Esophagus muscularis mucosa (tissue), 4 donors: ENCODE measurements around the gene DTX3. TPM values are rescaled to one million over a fixed set of nuclear protein-coding genes. Genes with fewer than 3 reads are reported as not detected.

ENCODE experiments used
- DNase-seq: peaks from one replicate; pipeline ENCODE4 v3.0.0-alpha.2; 2017; ENCODE audit errors: extremely low spot score
- H3K27ac ChIP-seq, 4 donors: fragments of 200-600 bp; sonication (generic); replicated peaks in 1 of 4; 1 replicate in 3 of 4; 2 replicates in 1 of 4; pipeline ENCODE4 v1.5.1; 2016 to 2019; ENCODE audit warnings: mild to moderate bottlenecking in 1 of 4
- H3K27me3 ChIP-seq, 4 donors: fragments of 200-600 bp; sonication (generic); one replicate each; pipeline versions ENCODE4 v1.5.1 to v1.6.0; 2016 to 2019
- H3K36me3 ChIP-seq, 4 donors: fragments of 200-600 bp; sonication (generic); one replicate each; pipeline ENCODE4 v1.5.1; 2016 to 2019
- H3K4me1 ChIP-seq, 4 donors: fragments of 200-600 bp; sonication (generic); one replicate each; pipeline ENCODE4 v1.5.1; 2016 to 2019
- H3K4me3 ChIP-seq, 4 donors: fragments of 200-600 bp; sonication (generic); 1 replicate in 2 of 4; 2 replicates in 2 of 4; pipeline ENCODE4 v1.5.1; 2016 to 2019; ENCODE audit warnings: mild to moderate bottlenecking in 4 of 4, moderate library complexity in 1 of 4
- H3K9me3 ChIP-seq, 4 donors: fragments of 200-600 bp; sonication (generic); 1 replicate in 3 of 4; 2 replicates in 1 of 4; pipeline ENCODE4 v1.5.1; 2016 to 2019
- CTCF ChIP-seq, 3 experiments: fragments of 200-600 bp in 2 of 3; fragments of 450-650 bp in 1 of 3; sonication (generic) in 2 of 3; IDR thresholded peaks; one replicate each; pipeline ENCODE4 v1.5.1; 2017 to 2019; ENCODE audit warnings: antibody characterized with exemption in 3 of 3, mild to moderate bottlenecking in 2 of 3, moderate library complexity in 1 of 3
- EP300 ChIP-seq: sonication (generic); formaldehyde crosslinking; IDR thresholded peaks from one replicate; pipeline ENCODE4 v1.6.1; 2017; ENCODE audit warnings: antibody characterized with exemption
- POLR2A ChIP-seq: fragments of 450-650 bp; IDR thresholded peaks from one replicate; pipeline ENCODE4 v1.6.1; 2017; ENCODE audit warnings: antibody characterized with exemption, moderate library complexity, mild to moderate bottlenecking, low read depth
- POLR2AphosphoS5 ChIP-seq, 2 donors: sonication (generic); formaldehyde crosslinking; IDR thresholded peaks; one replicate each; pipeline ENCODE4 v1.6.1; 2017; ENCODE audit warnings: antibody characterized with exemption in 2 of 2
- WGBS: methylation state at CpG from one replicate; pipeline ENCODE4 v1.1.5; 2018; 5-methylcytosine and 5-hydroxymethylcytosine counted together
- intact Hi-C: fragments of 100-400 bp; cut with DNase I; formaldehyde crosslinking; loops from one replicate; pipeline ENCODE4 v1.15.1; 2023
- total RNA-seq, 4 donors: library from RNA; depleted of rRNA; stranded (reverse); fragments of >200 nt; gene quantifications; one replicate each; pipeline versions ENCODE4 v1.1.0 to v1.2.1, GENCODE V29; 2016

Gene DTX3
- total RNA-seq, 4 donors from 2014 or later, result 39.0 to 68.6 (median 46.8) TPM

- DNase-seq, result no peak
- Histone ChIP-seq H3K27me3 (peaks cover 0 to 6% (median 0%) of the 10 kb centered on the region in 4 donors), H3K4me1 (peaks cover 0 to 7% (median 2%) of the 10 kb centered on the region in 4 donors), H3K9me3 (no peaks in the 10 kb centered on the region), H3K27ac (no peak overlapping the region), H3K4me3 (no peak overlapping the region), H3K36me3 (peaks cover 0 to 17% (median 4%) of the 10 kb centered on the region in 4 donors)
- 49% methylated on average over 13 of the region's 13 CpGs for WGBS
- intact Hi-C loops, result loop anchor here (1.0 to 5.0 kb wide), 2 partner anchors 38 to 109 kb away; partner anchors contain the start of gene OS9
- TF ChIP-seq EP300, result no peak
- peak; percentile 91 to 97 (median 94) for TF ChIP-seq CTCF (IDR thresholded peaks at IDR 0.05)
- no peak for TF ChIP-seq POLR2A
- TF ChIP-seq POLR2AphosphoS5 (IDR thresholded peaks at IDR 0.05), result no peak
These were observed 21.4 kb upstream of the DTX3 start for GRCh38 chr12:57583008-57583831.

- TF ChIP-seq POLR2AphosphoS5 (IDR thresholded peaks at IDR 0.05) (no peak), POLR2A (no peak), CTCF (IDR thresholded peaks at IDR 0.05) (no peak), EP300 (no peak)
- Histone ChIP-seq H3K36me3 (peaks cover 0 to 11% (median 4%) of the 10 kb centered on the region in 4 donors), H3K4me3 (no peak overlapping the region), H3K9me3 (no peaks in the 10 kb centered on the region), H3K4me1 (peaks cover 0 to 7% (median 2%) of the 10 kb centered on the region in 4 donors), H3K27ac (no peak overlapping the region), H3K27me3 (peaks cover 0 to 6% (median 0%) of the 10 kb centered on the region in 4 donors)
- DNase-seq, result no peak
- intact Hi-C loops, result loop anchor here (5.0 kb wide), 1 partner anchor 108 kb away; the partner anchor contains the start of gene OS9
- WGBS, result 100% methylated on average over 2 of the region's 2 CpGs
These were observed 20.6 kb upstream of the DTX3 start for GRCh38 chr12:57584050-57584449.

GRCh38 chr12:57584690-57585089 is 19.9 kb upstream of the DTX3 start:
- DNase-seq, result no peak
- H3K9me3 ChIP-seq, result no peaks in the 10 kb centered on the region
- intact Hi-C loops, result loop anchor here (5.0 kb wide), 1 partner anchor 108 kb away; the partner anchor contains the start of gene OS9
- TF ChIP-seq EP300 (no peak), CTCF (IDR thresholded peaks at IDR 0.05) (no peak), POLR2AphosphoS5 (IDR thresholded peaks at IDR 0.05) (no peak), POLR2A (no peak)
- H3K27ac ChIP-seq, result no peak overlapping the region
- no peak overlapping the region for H3K4me3 ChIP-seq
- peaks cover 0 to 6% (median 0%) of the 10 kb centered on the region in 4 donors for H3K27me3 ChIP-seq
- H3K4me1 ChIP-seq, result peaks cover 0 to 7% (median 2%) of the 10 kb centered on the region in 4 donors
- H3K36me3 ChIP-seq, result peaks cover 0 to 10% (median 4%) of the 10 kb centered on the region in 4 donors

GRCh38 chr12:57585156-57585555 is 19.5 kb upstream of the DTX3 start:
- no peak for DNase-seq
- no peaks in the 10 kb centered on the region for H3K9me3 ChIP-seq
- H3K27ac ChIP-seq, result no peak overlapping the region
- H3K27me3 ChIP-seq, result peaks cover 0 to 6% (median 0%) of the 10 kb centered on the region in 4 donors
- WGBS, result 96% methylated on average over 2 of the region's 2 CpGs
- no peak for TF ChIP-seq CTCF (IDR thresholded peaks at IDR 0.05)
- no peak for TF ChIP-seq EP300
- TF ChIP-seq POLR2A, result no peak
- TF ChIP-seq POLR2AphosphoS5 (IDR thresholded peaks at IDR 0.05), result no peak
- intact Hi-C loops, result no loop called here
- H3K4me1 ChIP-seq, result peaks cover 0 to 9% (median 3%) of the 10 kb centered on the region in 4 donors
- H3K36me3 ChIP-seq, result peaks cover 0 to 10% (median 4%) of the 10 kb centered on the region in 4 donors
- no peak overlapping the region for H3K4me3 ChIP-seq
